Measurements from ENCODE around the gene TMEM209. TPM values are rescaled to one million over a fixed set of nuclear protein-coding genes. Genes with fewer than 3 reads are reported as not detected.
"Not testable (repeated sequence)": the region's sequence is repeated elsewhere in the genome, so short reads cannot be mapped to it uniquely, and the experiment has no call there.

The TMEM209 gene
- total RNA-seq, 1 experiment from 2014 or later, result 45.8 TPM

GRCh38 chr7:130234078-130234477 is 28.9 kb upstream of the TMEM209 start:
- Histone ChIP-seq H3K9me3 (ENCODE audit: low read depth, low read length, poor library complexity, severe bottlenecking) (no peaks in the 10 kb centered on the region), H3K4me1 (ENCODE audit: insufficient read depth, low read length, poor library complexity, severe bottlenecking) (no peaks in the 10 kb centered on the region), H3K36me3 (ENCODE audit: insufficient read depth, low read length, poor library complexity, severe bottlenecking) (no peaks in the 10 kb centered on the region), H3K27me3 (replicated peaks; ENCODE audit: insufficient read depth, low read depth, low read length, poor library complexity) (no peaks in the 10 kb centered on the region), H3K4me3 (ENCODE audit: low read depth, low read length, poor library complexity, severe bottlenecking) (no peak overlapping the region), H3K27ac (ENCODE audit: low read depth, low read length, poor library complexity, severe bottlenecking) (no peak overlapping the region)
- POLR2A ChIA-PET (ENCODE audit: low non-redundant PET), result no interaction called here
- DNase-seq (ENCODE audit: low spot score), result no peak
- no TSS peak for BruUV-seq (replicated peaks)
- CTCF ChIA-PET, result no interaction called here
- intact Hi-C loops (cut with micrococcal nuclease; ENCODE audit: unreplicated experiment), result no loop called here
- TF ChIP-seq CTCF (conservative IDR thresholded peaks at IDR 0.05; ENCODE audit: low read depth, low read length), result no peak

DNA sequence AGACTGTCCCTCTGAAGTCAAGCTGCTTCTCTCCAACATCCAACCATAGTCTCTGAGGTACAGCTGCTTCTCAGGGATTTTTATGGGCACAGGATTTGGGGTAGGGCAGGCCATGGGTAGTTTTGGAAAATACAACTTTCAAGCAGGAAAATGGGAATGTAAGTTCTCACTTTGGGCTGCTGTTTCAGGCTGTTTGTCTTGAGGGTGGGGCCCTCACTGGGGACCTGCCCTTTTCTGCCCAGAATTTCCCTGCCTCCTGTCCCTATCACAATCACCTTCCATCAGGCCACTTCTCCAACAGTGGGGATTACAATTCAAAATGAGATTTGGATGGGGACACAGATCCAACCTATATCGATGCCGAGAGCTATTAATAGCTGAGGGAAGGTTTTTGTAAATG is 27.0 kb upstream of the TMEM209 start:
- intact Hi-C loops (cut with micrococcal nuclease; ENCODE audit: unreplicated experiment), result no loop called here
- ChIA-PET CTCF (no interaction called here), POLR2A (ENCODE audit: low non-redundant PET) (no interaction called here)
- H3K4me3 ChIP-seq (ENCODE audit: low read depth, low read length, poor library complexity, severe bottlenecking), result no peak overlapping the region
- no peak for DNase-seq (ENCODE audit: low spot score)
- no peaks in the 10 kb centered on the region for H3K27me3 ChIP-seq (replicated peaks; ENCODE audit: insufficient read depth, low read depth, low read length, poor library complexity)
- H3K36me3 ChIP-seq (ENCODE audit: insufficient read depth, low read length, poor library complexity, severe bottlenecking), result no peaks in the 10 kb centered on the region
- H3K27ac ChIP-seq (ENCODE audit: low read depth, low read length, poor library complexity, severe bottlenecking), result no peak overlapping the region
- BruUV-seq (replicated peaks), result no TSS peak
- no peaks in the 10 kb centered on the region for H3K4me1 ChIP-seq (ENCODE audit: insufficient read depth, low read length, poor library complexity, severe bottlenecking)
- no peaks in the 10 kb centered on the region for H3K9me3 ChIP-seq (ENCODE audit: low read depth, low read length, poor library complexity, severe bottlenecking)
- TF ChIP-seq CTCF (conservative IDR thresholded peaks at IDR 0.05; ENCODE audit: low read depth, low read length) (no peak), EZH2 (IDR thresholded peaks at IDR 0.05; ENCODE audit: borderline replicate concordance, low read depth, low read length, poor library complexity, severe bottlenecking) (no peak)

DNA sequence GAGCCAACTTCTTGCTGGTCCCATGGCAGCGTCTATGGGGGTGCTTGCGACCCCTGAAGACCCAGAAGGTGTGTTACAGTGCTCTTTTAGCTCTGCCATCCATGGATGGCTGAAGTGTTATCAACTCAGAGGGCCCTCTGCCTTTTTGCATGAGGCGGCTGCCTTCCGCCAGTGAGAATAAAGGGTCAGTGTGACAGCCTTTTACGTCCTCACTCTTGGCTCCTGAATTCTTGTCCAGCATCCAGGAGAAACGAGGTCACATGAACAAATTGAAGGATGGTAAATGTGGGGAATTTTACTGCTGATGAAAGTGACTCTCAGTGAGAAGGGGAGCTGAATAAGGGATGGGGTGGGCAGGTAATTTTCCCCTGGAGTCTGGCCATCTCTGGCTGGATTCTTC is 26.6 kb upstream of the TMEM209 start:
- no TSS peak for BruUV-seq (replicated peaks)
- CTCF ChIA-PET, result no interaction called here
- H3K9me3 ChIP-seq (ENCODE audit: low read depth, low read length, poor library complexity, severe bottlenecking), result no peaks in the 10 kb centered on the region

DNA sequence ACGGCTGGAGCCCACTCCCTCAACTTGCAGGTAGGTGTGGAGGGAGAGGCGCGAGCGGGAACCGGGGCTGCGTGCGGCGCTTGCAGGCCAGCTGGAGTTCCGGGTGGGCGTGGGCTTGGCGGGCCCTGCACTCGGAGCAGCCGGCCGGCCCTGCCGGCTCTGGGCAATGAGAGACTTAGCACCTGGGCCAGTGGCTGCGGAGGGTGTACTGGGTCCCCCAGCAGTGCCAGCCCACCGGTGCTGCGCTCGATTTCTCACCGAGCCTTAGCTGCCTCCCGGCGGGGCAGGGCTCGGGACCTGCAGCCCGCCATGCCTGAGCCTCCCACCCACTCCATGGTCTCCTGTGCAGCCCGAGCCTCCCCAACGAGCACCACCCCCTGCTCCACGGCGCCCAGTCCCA is 24.8 kb upstream of the TMEM209 start:
- BruUV-seq (replicated peaks); POLR2A ChIA-PET (ENCODE audit: low non-redundant PET); H3K27me3 ChIP-seq (replicated peaks; ENCODE audit: insufficient read depth, low read depth, low read length, poor library complexity); intact Hi-C loops (cut with micrococcal nuclease; ENCODE audit: unreplicated experiment); H3K9me3 ChIP-seq (ENCODE audit: low read depth, low read length, poor library complexity, severe bottlenecking); H3K4me1 ChIP-seq (ENCODE audit: insufficient read depth, low read length, poor library complexity, severe bottlenecking); H3K36me3 ChIP-seq (ENCODE audit: insufficient read depth, low read length, poor library complexity, severe bottlenecking); CTCF ChIA-PET; DNase-seq (ENCODE audit: low spot score); H3K27ac ChIP-seq (ENCODE audit: low read depth, low read length, poor library complexity, severe bottlenecking); H3K4me3 ChIP-seq (ENCODE audit: low read depth, low read length, poor library complexity, severe bottlenecking): not testable (repeated sequence)

More for the DNA sequence above, 26.6 kb upstream of the TMEM209 start:
- intact Hi-C loops (cut with micrococcal nuclease; ENCODE audit: unreplicated experiment), result no loop called here
- H3K27ac ChIP-seq (ENCODE audit: low read depth, low read length, poor library complexity, severe bottlenecking), result no peak overlapping the region
- H3K27me3 ChIP-seq (replicated peaks; ENCODE audit: insufficient read depth, low read depth, low read length, poor library complexity), result no peaks in the 10 kb centered on the region
- H3K4me3 ChIP-seq (ENCODE audit: low read depth, low read length, poor library complexity, severe bottlenecking), result no peak overlapping the region
- DNase-seq (ENCODE audit: low spot score), result no peak
- H3K4me1 ChIP-seq (ENCODE audit: insufficient read depth, low read length, poor library complexity, severe bottlenecking), result no peaks in the 10 kb centered on the region
- H3K36me3 ChIP-seq (ENCODE audit: insufficient read depth, low read length, poor library complexity, severe bottlenecking), result no peaks in the 10 kb centered on the region
- POLR2A ChIA-PET (ENCODE audit: low non-redundant PET), result interaction anchor here (0.5 kb wide), 1 partner anchor 717 kb away, joined by 5 read pairs; no protein-coding TSS in a partner anchor
- TF ChIP-seq EZH2 (IDR thresholded peaks at IDR 0.05; ENCODE audit: borderline replicate concordance, low read depth, low read length, poor library complexity, severe bottlenecking) (no peak), CTCF (conservative IDR thresholded peaks at IDR 0.05; ENCODE audit: low read depth, low read length) (no peak)
